RWPE1 (cell line): ENCODE measurements around the gene ACOT11.

Experiments
- CTCF ChIA-PET: fragments of 350-600 bp; sonication (Branson Sonifier 250); formaldehyde crosslinking; extraction: SDS; loops from one replicate; lab custom pipeline; 2021; lab: Yijun Ruan, JAX
- POLR2A ChIA-PET: fragments of 400-600 bp; formaldehyde crosslinking; extraction: SDS; loops from one replicate; lab custom pipeline; 2020; ENCODE audit warnings: antibody characterized with exemption; ENCODE audit not compliant: low non-redundant PET; lab: Yijun Ruan, JAX
- DNase-seq: peaks from one replicate; pipeline ENCODE4 v3.0.0; 2012; ENCODE audit warnings: low spot score
- H3K27ac ChIP-seq: fragments of 450-650 bp; 2 replicates; pipeline ENCODE4 v1.5.1; 2017
- CTCF ChIP-seq: fragments of 450-650 bp; conservative IDR thresholded peaks from 2 replicates; pipeline ENCODE4 v1.5.1; 2017; ENCODE audit warnings: low read depth, mild to moderate bottlenecking

The ACOT11 gene

GRCh38 chr1:54582566-54583306, 34.7 kb downstream of the ACOT11 start:
- H3K27ac ChIP-seq, result peak overlapping the region; percentile 86
- CTCF ChIA-PET, result interaction anchor here (0.8 kb wide), 1 partner anchor 35 kb away, joined by 4 read pairs; the partner anchor contains the start of gene ACOT11
- DNase-seq, result no peak
- POLR2A ChIA-PET, result no interaction called here
- no peak for TF ChIP-seq CTCF

- POLR2A ChIA-PET, result no interaction called here
- CTCF ChIA-PET, result interaction anchor here (0.8 kb wide), 1 partner anchor 35 kb away, joined by 4 read pairs; the partner anchor contains the start of gene ACOT11
- no peak for DNase-seq
- no peak for TF ChIP-seq CTCF
- H3K27ac ChIP-seq, result peak overlapping the region; percentile 86
Measured at GRCh38 chr1:54583307-54583686, 35.3 kb downstream of the ACOT11 start.

GRCh38 chr1:54583871-54584270, 35.8 kb downstream of the ACOT11 start:
- ChIA-PET POLR2A (no interaction called here), CTCF (no interaction called here)
- no peak for DNase-seq
- no peak for TF ChIP-seq CTCF
- no peak overlapping the region for H3K27ac ChIP-seq

GRCh38 chr1:54584575-54584974, 36.5 kb downstream of the ACOT11 start:
- no peak overlapping the region for H3K27ac ChIP-seq
- CTCF ChIA-PET, result no interaction called here
- no peak for TF ChIP-seq CTCF
- POLR2A ChIA-PET, result no interaction called here
- no peak for DNase-seq

GRCh38 chr1:54585181-54586066, 37.4 kb downstream of the ACOT11 start:
- CTCF ChIA-PET, result no interaction called here
- DNase-seq, result no peak
- POLR2A ChIA-PET, result no interaction called here
- TF ChIP-seq CTCF, result no peak
- no peak overlapping the region for H3K27ac ChIP-seq

GRCh38 chr1:54588377-54588776, 40.3 kb downstream of the ACOT11 start:
- no peak overlapping the region for H3K27ac ChIP-seq
- ChIA-PET CTCF (no interaction called here), POLR2A (no interaction called here)
- DNase-seq, result no peak
- no peak for TF ChIP-seq CTCF
